GM18519 (cell line): ENCODE measurements around the gene HTR2C.
"Not testable (repeated sequence)": the region's sequence is repeated elsewhere in the genome, so short reads cannot be mapped to it uniquely, and the experiment has no call there.

ENCODE experiments used
- ATAC-seq: cut with Tn5 transposase; IDR thresholded peaks from one replicate; pipeline ENCODE4 v1.9.1; 2021; ENCODE audit warnings: mild to moderate bottlenecking, moderate library complexity; ENCODE audit not compliant: unreplicated experiment, low FRiP score

HTR2C gene

GRCh38 chrX:114937090-114937489 lies 353.2 kb downstream of the HTR2C start:
- not testable (repeated sequence) for ATAC-seq

DNA sequence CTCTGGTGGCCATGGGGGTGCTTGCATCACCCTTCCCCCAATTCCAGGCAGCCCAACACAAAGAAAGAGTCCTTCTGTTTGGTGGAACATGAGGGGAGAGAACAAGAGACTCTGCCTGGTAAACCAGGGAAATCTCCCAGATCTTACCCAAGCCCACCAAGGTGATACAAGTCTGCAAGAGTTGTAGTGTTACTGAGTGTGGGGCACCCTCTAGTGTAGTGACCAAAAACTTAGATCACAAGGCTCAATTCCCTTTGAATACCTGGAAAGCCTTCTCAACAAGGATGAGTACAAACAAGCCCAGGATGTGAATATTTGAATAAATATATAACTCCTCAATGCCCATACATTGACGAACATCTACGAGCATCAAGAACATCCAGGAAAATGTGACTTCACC lies 368.8 kb downstream of the HTR2C start:
- no peak for ATAC-seq
